ENCODE data around the gene GTF2IRD1. TPM values are rescaled to one million over a fixed set of nuclear protein-coding genes. Genes with fewer than 3 reads are reported as not detected.
A peak's percentile ranks its signal among the peaks of the same experiment; 100 is the strongest.
"Not testable (repeated sequence)": the region's sequence is repeated elsewhere in the genome, so short reads cannot be mapped to it uniquely, and the experiment has no call there.

The GTF2IRD1 gene
- polyA plus RNA-seq, 10 donors, result 30.9 to 45.9 (median 38.7) TPM

- peak in 2 of 3 donors; percentile 31 to 42 for DNase-seq
Measured at GRCh38 chr7:74514131-74514591, 60.5 kb downstream of the GTF2IRD1 start.

- DNase-seq, result no peak
Measured at GRCh38 chr7:74515276-74515675, 61.6 kb downstream of the GTF2IRD1 start.

GRCh38 chr7:74516214-74516613, 62.5 kb downstream of the GTF2IRD1 start:
- DNase-seq, result no peak

GRCh38 chr7:74518041-74518440, 64.3 kb downstream of the GTF2IRD1 start:
- DNase-seq, result no peak

- DNase-seq, result no peak
Measured at GRCh38 chr7:74518654-74519053, 64.9 kb downstream of the GTF2IRD1 start.

- DNase-seq, result no peak
Measured at GRCh38 chr7:74519395-74519794, 65.7 kb downstream of the GTF2IRD1 start.

- no peak for DNase-seq
Measured at GRCh38 chr7:74521855-74522254, 68.1 kb downstream of the GTF2IRD1 start.

GRCh38 chr7:74522281-74522905, 68.7 kb downstream of the GTF2IRD1 start:
- no peak for DNase-seq

GRCh38 chr7:74523015-74523414, 69.3 kb downstream of the GTF2IRD1 start:
- DNase-seq, result no peak

GRCh38 chr7:74525140-74525539, 71.4 kb downstream of the GTF2IRD1 start:
- DNase-seq, result no peak

- no peak for DNase-seq
Measured at GRCh38 chr7:74525881-74526280, 72.2 kb downstream of the GTF2IRD1 start.

GRCh38 chr7:74526780-74527179, 73.1 kb downstream of the GTF2IRD1 start:
- DNase-seq, result no peak

GRCh38 chr7:74527842-74528241, 74.1 kb downstream of the GTF2IRD1 start:
- no peak for DNase-seq

- not testable (repeated sequence) for DNase-seq
Measured at GRCh38 chr7:74528773-74529172, 75.1 kb downstream of the GTF2IRD1 start.

GRCh38 chr7:74535951-74536356, 82.2 kb downstream of the GTF2IRD1 start:
- DNase-seq, result no peak

GRCh38 chr7:74541937-74542336, 88.2 kb downstream of the GTF2IRD1 start:
- not testable (repeated sequence) for DNase-seq

GRCh38 chr7:74542558-74543117, 88.9 kb downstream of the GTF2IRD1 start:
- DNase-seq, result peak in 1 of 3 donors; percentile 13

- peak in 1 of 3 donors; percentile 9 for DNase-seq
Measured at GRCh38 chr7:74544706-74545469, 91.2 kb downstream of the GTF2IRD1 start.

- no peak for DNase-seq
Measured at GRCh38 chr7:74545921-74546320, 92.2 kb downstream of the GTF2IRD1 start.

GRCh38 chr7:74553596-74554012, 99.9 kb downstream of the GTF2IRD1 start:
- DNase-seq, result not testable (repeated sequence)

GRCh38 chr7:74554178-74554577, 100.5 kb downstream of the GTF2IRD1 start:
- DNase-seq, result no peak

- DNase-seq, result no peak
Measured at GRCh38 chr7:74560086-74560719, 106.5 kb downstream of the GTF2IRD1 start.
